GM12878 (cell line): Measurements from ENCODE around the gene AKAP1. TPM values are rescaled to one million over a fixed set of nuclear protein-coding genes. Genes with fewer than 3 reads are reported as not detected.
A peak's percentile ranks its signal among the peaks of the same experiment; 100 is the strongest.

Experiments
- ATAC-seq: fragments of 200-7000 bp; cut with Tn5 transposase; 3 replicates; pipeline ENCODE4 v1.9.1; 2020; ENCODE audit warnings: mild to moderate bottlenecking, moderate library complexity
- BruUV-seq: library from RNA; stranded (reverse); fragments of 400-500 nt; replicated peaks from 2 replicates; lab custom pipeline; 2021; lab: Mats Ljungman, UMichigan
- CTCF ChIA-PET: fragments of 300-600 bp; sonication (Branson Sonifier 250); formaldehyde crosslinking; extraction: SDS; loops from one replicate; lab custom pipeline; 2021; ENCODE audit warnings: inconsistent platforms; lab: Yijun Ruan, JAX
- POLR2A ChIA-PET: fragments of 350-600 bp; formaldehyde crosslinking; extraction: SDS; loops from one replicate; lab custom pipeline; 2021; ENCODE audit warnings: inconsistent platforms; lab: Charles Lee
- RAD21 ChIA-PET: fragments of 300-600 bp; sonication (Branson Sonifier 250); formaldehyde crosslinking; loops from one replicate; lab custom pipeline; 2023; ENCODE audit warnings: antibody characterized with exemption; ENCODE audit not compliant: unreplicated experiment; lab: Charles Lee
- SMC1A ChIA-PET: fragments of 300-600 bp; sonication (Branson Sonifier 250); formaldehyde crosslinking; loops from one replicate; lab custom pipeline; 2023; ENCODE audit not compliant: unreplicated experiment, uncharacterized antibody; lab: Charles Lee
- DNase-seq: peaks from one replicate; pipeline ENCODE4 v3.0.0-alpha.2; 2011; ENCODE audit warnings: low read depth, low spot score
- FAIRE-seq: peaks from 3 replicates; lab custom pipeline; 2011; peaks lifted over from hg19 to GRCh38; lab: Jason Lieb, UNC
- H2AFZ ChIP-seq: 2 replicates; pipeline ENCODE4 v1.6.0; 2011; ENCODE audit warnings: low read depth, low read length, control low read depth; ENCODE audit not compliant: control insufficient read depth
- H3K27ac ChIP-seq: 2 replicates; pipeline ENCODE4 v1.5.1; 2011; ENCODE audit warnings: control low read depth; ENCODE audit not compliant: control insufficient read depth, insufficient read depth
- H3K27me3 ChIP-seq, 2 experiments: replicated peaks in 1 of 2; 2 replicates each; pipeline versions ENCODE4 v1.6.0 to v1.6.1; 2011; ENCODE audit warnings: low read length in 1 of 2; ENCODE audit not compliant: control insufficient read depth in 2 of 2, insufficient read depth in 2 of 2
- H3K36me3 ChIP-seq, 2 experiments: 2 replicates each; pipeline ENCODE4 v1.5.1; 2011; ENCODE audit warnings: low read length in 1 of 2; ENCODE audit not compliant: control insufficient read depth in 2 of 2, insufficient read depth in 2 of 2
- H3K4me1 ChIP-seq: 2 replicates; pipeline ENCODE4 v1.6.1; 2011; ENCODE audit warnings: mild to moderate bottlenecking, low read length, moderate library complexity, mixed read lengths; ENCODE audit not compliant: control insufficient read depth, insufficient read depth
- H3K4me2 ChIP-seq: 2 replicates; pipeline ENCODE4 v1.6.0; 2011; ENCODE audit warnings: control low read depth; ENCODE audit not compliant: control insufficient read depth, insufficient read depth
- H3K4me3 ChIP-seq: fragments of 200-600 bp; sonication (generic); 2 replicates; pipeline ENCODE4 v1.5.1; 2016
- H3K79me2 ChIP-seq: 2 replicates; pipeline ENCODE4 v1.6.0; 2011; ENCODE audit warnings: low read length; ENCODE audit not compliant: control insufficient read depth, insufficient read depth
- H3K9ac ChIP-seq: 2 replicates; pipeline ENCODE4 v1.8.0; 2011; ENCODE audit warnings: low read length, control low read depth, mixed read lengths; ENCODE audit not compliant: control insufficient read depth, insufficient read depth
- H3K9me3 ChIP-seq: replicated peaks from 3 replicates; pipeline ENCODE4 v1.5.1; 2011; ENCODE audit warnings: mild to moderate bottlenecking, low read length; ENCODE audit not compliant: control insufficient read depth, insufficient read depth
- H4K20me1 ChIP-seq: 2 replicates; pipeline ENCODE4 v1.6.0; 2011; ENCODE audit not compliant: control insufficient read depth, insufficient read depth
- BACH1 ChIP-seq: fragments of 450-650 bp; IDR thresholded peaks from 2 replicates; pipeline ENCODE4 v1.6.1; 2017; ENCODE audit warnings: mild to moderate bottlenecking, borderline replicate concordance
- DPF2 ChIP-seq: fragments of 450-650 bp; IDR thresholded peaks from 2 replicates; pipeline ENCODE4 v1.6.1; 2017; ENCODE audit warnings: mild to moderate bottlenecking
- MTA2 ChIP-seq: fragments of 450-650 bp; IDR thresholded peaks from 2 replicates; pipeline ENCODE4 v1.6.1; 2016; ENCODE audit warnings: low read depth, mild to moderate bottlenecking, moderate library complexity
- PML ChIP-seq: IDR thresholded peaks from 2 replicates; pipeline ENCODE4 v1.6.1; 2012; ENCODE audit warnings: low read length, inconsistent platforms
- POLR2A ChIP-seq: IDR thresholded peaks from 2 replicates; pipeline ENCODE4 v1.6.1; 2011; ENCODE audit warnings: low read depth, mild to moderate bottlenecking, low read length
- RB1 ChIP-seq: fragments of 450-650 bp; formaldehyde crosslinking; IDR thresholded peaks from 2 replicates; pipeline ENCODE4 v1.6.1; 2017; ENCODE audit warnings: mild to moderate bottlenecking, borderline replicate concordance
- RBBP5 ChIP-seq: fragments of 200-600 bp; sonication (generic); conservative IDR thresholded peaks from 2 replicates; pipeline ENCODE4 v1.6.1; 2016
- SIN3A ChIP-seq: IDR thresholded peaks from 2 replicates; pipeline ENCODE4 v1.6.1; 2012; ENCODE audit warnings: low read depth, low read length, improper control_type of control experiment
- SUPT20H ChIP-seq: IDR thresholded peaks from 2 replicates; pipeline ENCODE4 v1.6.1; 2011; ENCODE audit warnings: low read depth, mild to moderate bottlenecking, low read length, moderate library complexity, borderline replicate concordance; ENCODE audit not compliant: control insufficient read depth
- TARDBP ChIP-seq: IDR thresholded peaks from 2 replicates; pipeline ENCODE4 v1.6.1; 2016; ENCODE audit warnings: borderline replicate concordance
- YY1 ChIP-seq: IDR thresholded peaks from 2 replicates; pipeline ENCODE4 v1.6.1; 2011; ENCODE audit warnings: low read depth, mild to moderate bottlenecking, low read length
- ZBED1 ChIP-seq: IDR thresholded peaks from 2 replicates; pipeline ENCODE4 v1.6.1; 2016; ENCODE audit warnings: borderline replicate concordance
- WGBS: methylation state at CpG from one replicate; pipeline ENCODE4 v1.1.6; 2016; ENCODE audit warnings: low lambda C conversion rate; ENCODE audit not compliant: insufficient replicate concordance, insufficient coverage; ENCODE audit errors: missing lambda C conversion rate; 5-methylcytosine and 5-hydroxymethylcytosine counted together
- in situ Hi-C: fragments of 300-500 bp; cut with MboI; formaldehyde crosslinking; loops from 9 replicates; pipeline ENCODE4 v1.14.3; 2018; ENCODE audit warnings: mixed read lengths
- intact Hi-C: fragments of 100-400 bp; cut with micrococcal nuclease; formaldehyde crosslinking; loops from one replicate; pipeline ENCODE4 v1.14.2; 2022; ENCODE audit not compliant: unreplicated experiment
- polyA plus RNA-seq, 11 experiments: library from polyadenylated mRNA; depleted of rRNA in 4 of 11; unstranded in 6 of 11; stranded (reverse) in 5 of 11; fragments of >200 nt; fragmentation: Nextera tagmentation in 4 of 11; fragmentation: Illumina TruSeq in 1 of 11; extraction: Ambion mirVana in 4 of 11; extraction: Trizol in 1 of 11; gene quantifications; 1 replicate in 1 of 11; 2 replicates in 10 of 11; pipeline versions ENCODE4 v1.2.1 to v1.2.3, GENCODE V29; 2011 to 2016; ENCODE audit warnings: inconsistent platforms in 2 of 11, missing spikeins in 2 of 11, low read depth in 1 of 11
- total RNA-seq, 4 experiments: library from RNA; depleted of rRNA in 3 of 4; stranded (reverse); fragments of >200 nt in 3 of 4; fragmentation: Illumina TruSeq in 1 of 4; extraction: Trizol in 1 of 4; gene quantifications; 2 replicates each; pipeline versions ENCODE4 v1.2.1 to v1.2.3, GENCODE V29; 2013 to 2021
- TF ChIP-seq, protein P1 (sequence below): fragments of 450-650 bp; IDR thresholded peaks from 2 replicates; pipeline ENCODE4 v1.6.1; 2016; ENCODE audit warnings: mild to moderate bottlenecking, moderate library complexity, borderline replicate concordance

AKAP1 gene
- total and polyA plus RNA-seq, 10 of the 15 experiments (the other 5 are each of a cell fraction or from before 2014, with no cell fraction given): 11.9 to 50.5 (median 38.1) TPM

DNA sequence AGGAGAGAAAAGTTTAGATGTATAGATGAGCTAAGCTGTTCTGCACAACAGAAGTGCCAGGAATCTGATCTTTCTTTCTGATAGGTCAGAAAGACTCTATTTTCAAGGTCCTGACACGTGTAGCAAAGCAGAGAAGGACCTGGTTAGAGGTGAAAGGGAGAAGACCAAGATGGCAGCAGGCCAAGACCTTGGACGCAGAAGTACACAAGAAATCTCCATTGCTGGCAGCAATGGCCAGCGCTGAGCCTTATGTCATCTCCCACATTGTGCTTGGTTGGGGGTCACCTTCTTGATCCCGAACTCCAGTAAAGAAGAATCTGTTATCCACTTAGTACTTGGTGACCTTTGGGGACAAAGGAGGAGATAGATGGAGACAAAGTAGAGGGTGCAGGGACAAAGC is 41.8 kb upstream of the AKAP1 start (continued):
- TF ChIP-seq, protein P1, sequence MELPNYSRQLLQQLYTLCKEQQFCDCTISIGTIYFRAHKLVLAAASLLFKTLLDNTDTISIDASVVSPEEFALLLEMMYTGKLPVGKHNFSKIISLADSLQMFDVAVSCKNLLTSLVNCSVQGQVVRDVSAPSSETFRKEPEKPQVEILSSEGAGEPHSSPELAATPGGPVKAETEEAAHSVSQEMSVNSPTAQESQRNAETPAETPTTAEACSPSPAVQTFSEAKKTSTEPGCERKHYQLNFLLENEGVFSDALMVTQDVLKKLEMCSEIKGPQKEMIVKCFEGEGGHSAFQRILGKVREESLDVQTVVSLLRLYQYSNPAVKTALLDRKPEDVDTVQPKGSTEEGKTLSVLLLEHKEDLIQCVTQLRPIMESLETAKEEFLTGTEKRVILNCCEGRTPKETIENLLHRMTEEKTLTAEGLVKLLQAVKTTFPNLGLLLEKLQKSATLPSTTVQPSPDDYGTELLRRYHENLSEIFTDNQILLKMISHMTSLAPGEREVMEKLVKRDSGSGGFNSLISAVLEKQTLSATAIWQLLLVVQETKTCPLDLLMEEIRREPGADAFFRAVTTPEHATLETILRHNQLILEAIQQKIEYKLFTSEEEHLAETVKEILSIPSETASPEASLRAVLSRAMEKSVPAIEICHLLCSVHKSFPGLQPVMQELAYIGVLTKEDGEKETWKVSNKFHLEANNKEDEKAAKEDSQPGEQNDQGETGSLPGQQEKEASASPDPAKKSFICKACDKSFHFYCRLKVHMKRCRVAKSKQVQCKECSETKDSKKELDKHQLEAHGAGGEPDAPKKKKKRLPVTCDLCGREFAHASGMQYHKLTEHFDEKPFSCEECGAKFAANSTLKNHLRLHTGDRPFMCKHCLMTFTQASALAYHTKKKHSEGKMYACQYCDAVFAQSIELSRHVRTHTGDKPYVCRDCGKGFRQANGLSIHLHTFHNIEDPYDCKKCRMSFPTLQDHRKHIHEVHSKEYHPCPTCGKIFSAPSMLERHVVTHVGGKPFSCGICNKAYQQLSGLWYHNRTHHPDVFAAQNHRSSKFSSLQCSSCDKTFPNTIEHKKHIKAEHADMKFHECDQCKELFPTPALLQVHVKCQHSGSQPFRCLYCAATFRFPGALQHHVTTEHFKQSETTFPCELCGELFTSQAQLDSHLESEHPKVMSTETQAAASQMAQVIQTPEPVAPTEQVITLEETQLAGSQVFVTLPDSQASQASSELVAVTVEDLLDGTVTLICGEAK: no peak
- no peak for TF ChIP-seq BACH1
- no peak for TF ChIP-seq RB1
- TF ChIP-seq ZBED1: no peak
- no peak for TF ChIP-seq DPF2
- no peak for TF ChIP-seq POLR2A
- TF ChIP-seq, all 136 proteins: peak for 0

DNA sequence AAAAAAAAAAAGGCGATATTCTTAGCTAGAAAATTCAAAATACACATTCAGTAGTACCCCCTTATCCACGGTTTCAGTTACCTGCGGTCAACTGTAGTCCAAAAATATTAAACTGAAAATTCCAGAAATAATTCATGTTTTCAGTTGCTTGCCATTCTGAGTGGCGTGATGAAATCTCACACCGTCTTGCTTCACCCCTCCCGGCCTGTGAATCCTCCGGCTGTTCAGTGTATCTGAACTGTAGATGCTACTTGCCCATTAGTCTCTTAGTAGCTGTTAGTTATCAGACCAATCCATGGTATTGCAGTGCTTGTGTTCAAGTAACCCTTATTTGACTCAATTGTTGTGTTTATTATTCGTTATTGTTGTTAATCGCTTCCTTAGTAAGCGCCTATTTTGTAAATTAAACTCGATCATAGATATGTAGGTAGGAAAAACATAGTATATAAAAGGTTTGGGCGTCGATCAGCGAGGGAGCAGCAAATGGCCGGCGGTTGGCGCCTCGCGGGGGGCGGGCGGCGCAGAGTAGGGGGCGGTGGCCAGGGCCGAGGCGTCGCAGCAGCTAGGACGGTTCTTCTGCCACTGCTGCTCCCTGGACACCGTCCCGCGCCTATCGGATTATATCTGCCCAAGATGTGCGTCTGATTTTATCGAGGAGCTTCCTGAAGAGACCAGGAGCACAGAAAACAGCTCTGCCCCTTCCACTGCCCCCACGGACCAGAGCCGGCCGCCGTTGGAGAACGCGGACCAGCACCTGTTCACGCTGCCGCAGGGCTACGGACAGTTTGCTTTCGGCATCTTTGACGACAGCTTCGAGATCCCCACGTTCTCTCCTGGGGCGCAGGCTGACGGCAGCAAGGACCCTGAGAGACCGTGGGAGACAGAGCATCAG is 39.8 kb upstream of the AKAP1 start:
- RAD21 ChIA-PET: no interaction called here
- Histone ChIP-seq H3K4me1 (peaks cover 6% of the 10 kb centered on the region), H4K20me1 (no peaks in the 10 kb centered on the region)
- TF ChIP-seq MTA2 (no peak), SUPT20H (no peak), YY1 (no peak), PML (no peak), SIN3A (no peak), RBBP5 (no peak), TARDBP (no peak)
- TF ChIP-seq, all 136 proteins: peak for 0
- Histone ChIP-seq H2AFZ (peak overlapping the region; percentile 67; the same call in 1 of the 2 replicates), H3K36me3 (no peaks in the 10 kb centered on the region), H3K79me2 (no peaks in the 10 kb centered on the region), H3K4me2 (peak overlapping the region; percentile 79; the same call in 1 of the 2 replicates), H3K27me3 (peaks cover 0 to 3% of the 10 kb centered on the region in 2 experiments; a peak in 3 of 4 replicates), H3K9me3 (no peaks in the 10 kb centered on the region), H3K4me3 (no peak overlapping the region), H3K27ac (no peak overlapping the region), H3K9ac (no peak overlapping the region)
- DNase-seq (no peak), ATAC-seq (no peak), FAIRE-seq (no peak)
- ChIA-PET POLR2A (no interaction called here), CTCF (no interaction called here), SMC1A (no interaction called here)
- intact Hi-C loops: no loop called here
- BruUV-seq: no TSS peak
- 40% methylated on average over 47 of the region's 49 CpGs for WGBS
- in situ Hi-C loops: no loop called here
